GM12878 (cell line): ENCODE results near the gene DEFB124.

ENCODE experiments used
- YY1 ChIP-seq: IDR thresholded peaks from 2 replicates; pipeline ENCODE4 v1.6.1; 2011; ENCODE audit warnings: low read depth, mild to moderate bottlenecking, low read length
- TF ChIP-seq, protein P1 (sequence below): IDR thresholded peaks from 2 replicates; pipeline ENCODE4 v1.6.1; 2012; ENCODE audit warnings: low read length, inconsistent platforms

DNA sequence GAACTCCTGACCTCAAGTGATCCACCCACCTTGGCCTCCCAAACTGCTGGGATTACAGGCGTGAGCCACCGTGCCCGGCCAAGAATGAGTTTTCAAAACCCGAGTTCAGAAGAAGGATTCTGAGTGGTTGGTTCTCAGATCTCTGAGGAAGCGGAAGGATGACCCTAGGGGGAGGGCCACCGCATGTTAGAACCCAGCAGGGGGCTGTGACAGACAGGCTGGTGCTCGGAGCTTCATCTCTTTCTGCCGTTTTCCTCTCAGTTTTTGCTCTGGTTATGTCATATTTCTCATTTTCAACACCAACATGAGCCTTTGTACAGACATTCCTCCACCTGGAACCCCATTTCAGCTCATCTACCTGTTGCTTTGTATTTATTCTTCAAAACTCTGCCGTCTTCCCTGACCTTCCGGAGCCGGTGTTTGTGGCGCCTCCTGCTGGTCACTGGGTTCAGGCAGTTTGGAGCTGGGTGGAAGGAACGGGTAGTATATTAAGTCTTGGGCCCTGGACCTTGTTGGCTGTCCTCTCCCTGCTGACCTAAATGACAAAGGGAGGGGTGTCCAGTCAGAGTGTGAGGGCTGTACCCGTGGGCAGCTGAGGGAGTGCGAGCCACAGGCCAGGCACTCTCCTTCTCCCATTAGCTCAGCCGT, 34.8 kb downstream of the DEFB124 start, which contains the start of gene DEFB123:
- TF ChIP-seq, protein P1, sequence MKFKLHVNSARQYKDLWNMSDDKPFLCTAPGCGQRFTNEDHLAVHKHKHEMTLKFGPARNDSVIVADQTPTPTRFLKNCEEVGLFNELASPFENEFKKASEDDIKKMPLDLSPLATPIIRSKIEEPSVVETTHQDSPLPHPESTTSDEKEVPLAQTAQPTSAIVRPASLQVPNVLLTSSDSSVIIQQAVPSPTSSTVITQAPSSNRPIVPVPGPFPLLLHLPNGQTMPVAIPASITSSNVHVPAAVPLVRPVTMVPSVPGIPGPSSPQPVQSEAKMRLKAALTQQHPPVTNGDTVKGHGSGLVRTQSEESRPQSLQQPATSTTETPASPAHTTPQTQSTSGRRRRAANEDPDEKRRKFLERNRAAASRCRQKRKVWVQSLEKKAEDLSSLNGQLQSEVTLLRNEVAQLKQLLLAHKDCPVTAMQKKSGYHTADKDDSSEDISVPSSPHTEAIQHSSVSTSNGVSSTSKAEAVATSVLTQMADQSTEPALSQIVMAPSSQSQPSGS, result no peak
- TF ChIP-seq YY1, result no peak
